ENCODE results near the gene PKD2L1.
A peak's percentile ranks its signal among the peaks of the same experiment; 100 is the strongest.
"Not testable (repeated sequence)": the region's sequence is repeated elsewhere in the genome, so short reads cannot be mapped to it uniquely, and the experiment has no call there.

The PKD2L1 gene

GRCh38 chr10:100325158-100325557 lies 4.9 kb downstream of the PKD2L1 start:
- Mint-ChIP-seq H3K9me3 (no peaks in the 10 kb centered on the region), H3K4me1 (peaks cover 7% of the 10 kb centered on the region), H3K4me3 (no peak overlapping the region), H3K27ac (no peak overlapping the region), H3K36me3 (no peaks in the 10 kb centered on the region)
- ATAC-seq = no peak
- no peak for DNase-seq (ENCODE audit: low spot score in 2 of 2)

GRCh38 chr10:100319707-100320402 lies 10.2 kb downstream of the PKD2L1 start:
- H3K4me1 Mint-ChIP-seq = no peaks in the 10 kb centered on the region
- H3K4me3 Mint-ChIP-seq = no peak overlapping the region
- no peaks in the 10 kb centered on the region for H3K9me3 Mint-ChIP-seq
- ATAC-seq = no peak
- H3K27ac Mint-ChIP-seq = no peak overlapping the region
- no peaks in the 10 kb centered on the region for H3K36me3 Mint-ChIP-seq
- DNase-seq (ENCODE audit: low spot score in 2 of 2) = no peak

- no peak overlapping the region for H3K27ac Mint-ChIP-seq
- DNase-seq (ENCODE audit: low spot score in 2 of 2) = no peak
- no peaks in the 10 kb centered on the region for H3K9me3 Mint-ChIP-seq
- no peaks in the 10 kb centered on the region for H3K4me1 Mint-ChIP-seq
- no peaks in the 10 kb centered on the region for H3K36me3 Mint-ChIP-seq
- H3K4me3 Mint-ChIP-seq = no peak overlapping the region
- no peak for ATAC-seq
These were observed 11.8 kb downstream of the PKD2L1 start for GRCh38 chr10:100318207-100318606.

- Mint-ChIP-seq H3K4me1 (no peaks in the 10 kb centered on the region), H3K27ac (no peak overlapping the region), H3K4me3 (no peak overlapping the region), H3K36me3 (no peaks in the 10 kb centered on the region), H3K9me3 (no peaks in the 10 kb centered on the region)
- DNase-seq (ENCODE audit: low spot score in 2 of 2) (no peak), ATAC-seq (no peak)
These were observed 14.4 kb downstream of the PKD2L1 start for GRCh38 chr10:100315615-100316014.

GRCh38 chr10:100311298-100311697 lies 18.7 kb downstream of the PKD2L1 start:
- Mint-ChIP-seq H3K36me3 (no peaks in the 10 kb centered on the region), H3K4me3 (no peak overlapping the region), H3K27ac (no peak overlapping the region), H3K9me3 (no peaks in the 10 kb centered on the region), H3K4me1 (no peaks in the 10 kb centered on the region)
- ATAC-seq (no peak), DNase-seq (ENCODE audit: low spot score in 2 of 2) (no peak)

GRCh38 chr10:100307684-100308083 lies 22.3 kb downstream of the PKD2L1 start:
- H3K27ac Mint-ChIP-seq = no peak overlapping the region
- ATAC-seq = peak; percentile 11
- DNase-seq (ENCODE audit: low spot score in 2 of 2) = no peak
- H3K9me3 Mint-ChIP-seq = no peaks in the 10 kb centered on the region
- no peaks in the 10 kb centered on the region for H3K36me3 Mint-ChIP-seq
- H3K4me1 Mint-ChIP-seq = no peaks in the 10 kb centered on the region
- H3K4me3 Mint-ChIP-seq = no peak overlapping the region

GRCh38 chr10:100306861-100307260 lies 23.2 kb downstream of the PKD2L1 start:
- H3K4me1 Mint-ChIP-seq = no peaks in the 10 kb centered on the region
- no peak for DNase-seq (ENCODE audit: low spot score in 2 of 2)
- H3K27ac Mint-ChIP-seq = no peak overlapping the region
- no peak for ATAC-seq
- no peak overlapping the region for H3K4me3 Mint-ChIP-seq
- no peaks in the 10 kb centered on the region for H3K9me3 Mint-ChIP-seq
- H3K36me3 Mint-ChIP-seq = no peaks in the 10 kb centered on the region

GRCh38 chr10:100304414-100304813 lies 25.6 kb downstream of the PKD2L1 start:
- Mint-ChIP-seq H3K4me1 (no peaks in the 10 kb centered on the region), H3K4me3 (no peak overlapping the region), H3K36me3 (no peaks in the 10 kb centered on the region), H3K27ac (no peak overlapping the region), H3K9me3 (no peaks in the 10 kb centered on the region)
- no peak for DNase-seq (ENCODE audit: low spot score in 2 of 2)
- ATAC-seq = no peak

- Mint-ChIP-seq H3K9me3 (no peaks in the 10 kb centered on the region), H3K4me1 (no peaks in the 10 kb centered on the region), H3K27ac (no peak overlapping the region), H3K36me3 (no peaks in the 10 kb centered on the region), H3K4me3 (no peak overlapping the region)
- no peak for DNase-seq (ENCODE audit: low spot score in 2 of 2)
- no peak for ATAC-seq
These were observed 26.2 kb downstream of the PKD2L1 start for GRCh38 chr10:100303724-100304319.

GRCh38 chr10:100301123-100301522 lies 28.9 kb downstream of the PKD2L1 start:
- not testable (repeated sequence) for H3K27ac Mint-ChIP-seq; H3K9me3 Mint-ChIP-seq; H3K4me1 Mint-ChIP-seq; H3K4me3 Mint-ChIP-seq; ATAC-seq; DNase-seq (ENCODE audit: low spot score in 2 of 2); H3K36me3 Mint-ChIP-seq

- no peaks in the 10 kb centered on the region for H3K4me1 Mint-ChIP-seq
- no peak overlapping the region for H3K27ac Mint-ChIP-seq
- no peaks in the 10 kb centered on the region for H3K9me3 Mint-ChIP-seq
- DNase-seq (ENCODE audit: low spot score in 2 of 2) (no peak), ATAC-seq (peak; percentile 21)
- H3K4me3 Mint-ChIP-seq = no peak overlapping the region
- no peaks in the 10 kb centered on the region for H3K36me3 Mint-ChIP-seq
These were observed 32.8 kb downstream of the PKD2L1 start for GRCh38 chr10:100297242-100297641.

- H3K27ac Mint-ChIP-seq = no peak overlapping the region
- no peaks in the 10 kb centered on the region for H3K4me1 Mint-ChIP-seq
- no peak for DNase-seq (ENCODE audit: low spot score in 2 of 2)
- H3K36me3 Mint-ChIP-seq = no peaks in the 10 kb centered on the region
- H3K4me3 Mint-ChIP-seq = no peak overlapping the region
- no peak for ATAC-seq
- no peaks in the 10 kb centered on the region for H3K9me3 Mint-ChIP-seq
These were observed 37.0 kb downstream of the PKD2L1 start for GRCh38 chr10:100293066-100293465.

- H3K4me3 Mint-ChIP-seq; DNase-seq (ENCODE audit: low spot score in 2 of 2); ATAC-seq; H3K36me3 Mint-ChIP-seq; H3K9me3 Mint-ChIP-seq; H3K4me1 Mint-ChIP-seq; H3K27ac Mint-ChIP-seq: not testable (repeated sequence)
These were observed 37.7 kb downstream of the PKD2L1 start for GRCh38 chr10:100292300-100292699.

- no peak for DNase-seq (ENCODE audit: low spot score in 2 of 2)
- Mint-ChIP-seq H3K9me3 (no peaks in the 10 kb centered on the region), H3K36me3 (no peaks in the 10 kb centered on the region), H3K4me3 (no peak overlapping the region), H3K27ac (no peak overlapping the region), H3K4me1 (peaks cover 13% of the 10 kb centered on the region)
- ATAC-seq = no peak
These were observed 38.7 kb downstream of the PKD2L1 start for GRCh38 chr10:100291356-100291755.

- DNase-seq (ENCODE audit: low spot score in 2 of 2) = no peak
- H3K27ac Mint-ChIP-seq = no peak overlapping the region
- H3K4me1 Mint-ChIP-seq = peaks cover 29% of the 10 kb centered on the region
- H3K4me3 Mint-ChIP-seq = no peak overlapping the region
- ATAC-seq = no peak
- no peaks in the 10 kb centered on the region for H3K9me3 Mint-ChIP-seq
- no peaks in the 10 kb centered on the region for H3K36me3 Mint-ChIP-seq
These were observed 40.4 kb downstream of the PKD2L1 start for GRCh38 chr10:100289641-100290040.

GRCh38 chr10:100288196-100288595 lies 41.8 kb downstream of the PKD2L1 start:
- DNase-seq (ENCODE audit: low spot score in 2 of 2) (no peak), ATAC-seq (no peak)
- H3K36me3 Mint-ChIP-seq = no peaks in the 10 kb centered on the region
- H3K27ac Mint-ChIP-seq = peak overlapping the region; percentile 99
- peaks cover 31% of the 10 kb centered on the region for H3K4me1 Mint-ChIP-seq
- H3K4me3 Mint-ChIP-seq = no peak overlapping the region
- no peaks in the 10 kb centered on the region for H3K9me3 Mint-ChIP-seq
